GM12891 (cell line): ENCODE data around the gene SIPA1L3.

ENCODE experiments used
- DNase-seq: peaks from one replicate; pipeline ENCODE4 v3.0.0; 2011; ENCODE audit warnings: low spot score; ENCODE audit not compliant: insufficient read length
- FAIRE-seq: peaks from 2 replicates; lab custom pipeline; 2011; peaks lifted over from hg19 to GRCh38; lab: Jason Lieb, UNC
- PAX5 ChIP-seq: IDR thresholded peaks from 2 replicates; pipeline ENCODE4 v1.6.1; 2011; ENCODE audit warnings: low read length, moderate library complexity, mild to moderate bottlenecking; ENCODE audit not compliant: insufficient read depth, severe bottlenecking
- POLR2A ChIP-seq: IDR thresholded peaks from 2 replicates; pipeline ENCODE4 v1.6.1; 2011; ENCODE audit warnings: low read depth, low read length, control low read depth
- POLR2AphosphoS5 ChIP-seq: IDR thresholded peaks from 2 replicates; pipeline ENCODE4 v1.6.1; 2011; ENCODE audit warnings: low read depth, low read length, control low read depth
- POU2F2 ChIP-seq: IDR thresholded peaks from 2 replicates; pipeline ENCODE4 v1.6.1; 2011; ENCODE audit warnings: low read depth, mild to moderate bottlenecking, control low read depth, low read length, moderate library complexity
- SPI1 ChIP-seq: IDR thresholded peaks from 2 replicates; pipeline ENCODE4 v1.6.1; 2011; ENCODE audit warnings: low read depth, low read length, control low read depth
- TAF1 ChIP-seq: IDR thresholded peaks from 2 replicates; pipeline ENCODE4 v1.6.1; 2011; ENCODE audit warnings: low read depth, low read length, control low read depth

Gene SIPA1L3

GRCh38 chr19:38155453-38155852 is 248.4 kb downstream of the SIPA1L3 start:
- TF ChIP-seq POU2F2 (no peak), PAX5 (no peak), POLR2A (no peak), SPI1 (no peak), POLR2AphosphoS5 (no peak), TAF1 (no peak)
- DNase-seq = no peak
- FAIRE-seq = peak; percentile 9

- TF ChIP-seq POLR2AphosphoS5 = no peak
- no peak for TF ChIP-seq SPI1
- no peak for TF ChIP-seq PAX5
- TF ChIP-seq POLR2A = no peak
- no peak for TF ChIP-seq TAF1
- no peak for TF ChIP-seq POU2F2
- no peak for DNase-seq
- FAIRE-seq = no peak
Observed at GRCh38 chr19:38158730-38159129, 251.7 kb downstream of the SIPA1L3 start.

- TF ChIP-seq POLR2AphosphoS5 (no peak), POLR2A (no peak), SPI1 (no peak), POU2F2 (no peak), TAF1 (no peak), PAX5 (no peak)
- DNase-seq (no peak), FAIRE-seq (no peak)
Observed at GRCh38 chr19:38162094-38162493, 255.1 kb downstream of the SIPA1L3 start.

DNA sequence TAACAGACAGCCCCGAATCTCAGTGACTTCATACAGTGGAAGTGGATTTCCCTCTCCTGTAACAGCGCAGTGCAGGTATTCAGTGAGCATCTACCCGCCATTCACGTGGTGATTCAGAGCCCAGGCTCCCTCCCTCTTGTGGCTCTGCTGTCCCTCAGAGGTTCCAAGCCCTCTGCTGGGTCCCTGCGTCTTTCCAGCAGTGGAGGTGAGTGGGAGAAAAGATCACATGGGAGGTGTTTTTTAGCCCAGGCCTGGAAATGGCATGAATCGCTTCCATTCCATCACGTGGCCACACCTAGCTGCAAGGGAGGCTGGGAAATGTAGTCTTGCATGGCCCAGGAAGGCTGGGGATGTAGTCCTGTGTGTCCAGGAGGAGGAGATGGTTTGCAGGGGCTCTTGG is 255.6 kb downstream of the SIPA1L3 start:
- no peak for FAIRE-seq
- no peak for DNase-seq
- TF ChIP-seq POU2F2 = no peak
- no peak for TF ChIP-seq SPI1
- TF ChIP-seq TAF1 = no peak
- TF ChIP-seq POLR2A = no peak
- TF ChIP-seq PAX5 = no peak
- no peak for TF ChIP-seq POLR2AphosphoS5

DNA sequence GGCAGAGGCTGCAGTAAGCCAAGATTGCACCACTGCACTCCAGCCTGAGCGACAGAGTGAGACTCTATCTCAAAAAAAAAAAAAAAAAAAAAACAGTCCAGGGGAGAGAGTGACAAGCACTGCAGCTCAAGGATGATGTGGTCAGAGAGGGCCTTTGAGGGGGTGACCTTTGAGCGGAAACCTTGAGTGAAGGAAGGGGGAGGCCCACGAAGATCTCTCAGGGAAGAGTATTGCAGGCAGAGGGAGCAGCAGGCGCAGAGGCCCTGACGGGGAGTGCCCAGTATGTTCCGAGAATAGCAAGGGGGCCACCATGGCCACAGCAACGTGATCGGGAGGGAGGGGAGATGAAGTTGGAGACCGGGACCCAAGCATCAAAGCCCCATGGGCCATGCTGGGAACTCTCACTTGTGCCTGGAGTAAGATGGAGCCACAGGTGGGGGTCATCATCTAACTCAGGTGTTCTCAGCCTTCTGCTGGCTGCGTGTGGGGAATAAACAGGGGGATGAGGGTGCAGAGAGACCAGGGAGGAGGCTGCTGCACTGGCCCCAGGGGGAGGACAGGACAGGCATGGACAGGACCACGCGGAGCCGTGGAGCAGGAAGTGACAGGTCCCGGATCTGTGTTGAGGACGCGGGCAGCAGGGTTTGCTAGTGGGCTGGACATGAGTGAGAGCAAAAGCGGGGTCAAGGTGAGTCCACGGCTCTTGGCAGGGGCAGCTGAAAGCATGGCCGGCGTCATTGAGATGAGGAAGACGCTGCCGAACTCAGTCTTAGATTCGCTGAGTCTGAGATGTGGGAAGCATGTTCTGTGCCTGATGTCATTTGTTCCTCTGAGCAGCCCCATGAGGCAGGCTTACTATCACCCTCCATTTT is 256.6 kb downstream of the SIPA1L3 start:
- DNase-seq = no peak
- FAIRE-seq = no peak
- no peak for TF ChIP-seq POLR2AphosphoS5
- no peak for TF ChIP-seq PAX5
- no peak for TF ChIP-seq SPI1
- TF ChIP-seq TAF1 = no peak
- TF ChIP-seq POLR2A = no peak
- TF ChIP-seq POU2F2 = no peak

DNA sequence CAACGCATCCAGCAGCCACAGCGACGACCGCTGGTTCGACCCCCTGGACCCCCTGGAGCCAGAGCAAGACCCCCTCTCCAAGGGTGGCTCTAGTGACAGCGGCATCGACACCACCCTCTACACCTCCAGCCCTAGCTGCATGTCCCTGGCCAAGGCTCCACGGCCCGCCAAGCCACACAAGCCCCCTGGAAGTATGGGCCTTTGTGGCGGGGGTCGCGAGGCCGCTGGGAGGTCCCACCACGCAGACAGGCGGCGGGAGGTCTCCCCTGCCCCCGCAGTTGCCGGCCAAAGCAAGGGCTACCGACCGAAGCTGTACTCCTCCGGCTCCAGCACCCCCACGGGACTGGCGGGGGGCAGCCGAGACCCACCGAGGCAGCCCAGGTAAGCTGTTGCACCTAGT is 257.5 kb downstream of the SIPA1L3 start:
- DNase-seq (no peak), FAIRE-seq (no peak)

GRCh38 chr19:38165335-38165734 is 258.3 kb downstream of the SIPA1L3 start:
- FAIRE-seq = no peak
- TF ChIP-seq SPI1 (no peak), POU2F2 (no peak), POLR2A (no peak), PAX5 (no peak), TAF1 (no peak), POLR2AphosphoS5 (no peak)
- DNase-seq = no peak

More for the DNA sequence above, 257.5 kb downstream of the SIPA1L3 start:
- TF ChIP-seq POLR2AphosphoS5 = no peak
- no peak for TF ChIP-seq TAF1
- no peak for TF ChIP-seq PAX5

GRCh38 chr19:38168637-38169036 is 261.6 kb downstream of the SIPA1L3 start:
- DNase-seq (no peak), FAIRE-seq (no peak)

GRCh38 chr19:38170334-38170733 is 263.3 kb downstream of the SIPA1L3 start:
- no peak for TF ChIP-seq POLR2A
- no peak for TF ChIP-seq SPI1
- TF ChIP-seq TAF1 = no peak
- TF ChIP-seq POU2F2 = no peak
- TF ChIP-seq PAX5 = no peak
- no peak for TF ChIP-seq POLR2AphosphoS5
- no peak for FAIRE-seq
- DNase-seq = no peak

More at GRCh38 chr19:38168637-38169036, 261.6 kb downstream of the SIPA1L3 start:
- TF ChIP-seq POU2F2 (no peak), SPI1 (no peak), TAF1 (no peak), POLR2AphosphoS5 (no peak), PAX5 (no peak), POLR2A (no peak)

DNA sequence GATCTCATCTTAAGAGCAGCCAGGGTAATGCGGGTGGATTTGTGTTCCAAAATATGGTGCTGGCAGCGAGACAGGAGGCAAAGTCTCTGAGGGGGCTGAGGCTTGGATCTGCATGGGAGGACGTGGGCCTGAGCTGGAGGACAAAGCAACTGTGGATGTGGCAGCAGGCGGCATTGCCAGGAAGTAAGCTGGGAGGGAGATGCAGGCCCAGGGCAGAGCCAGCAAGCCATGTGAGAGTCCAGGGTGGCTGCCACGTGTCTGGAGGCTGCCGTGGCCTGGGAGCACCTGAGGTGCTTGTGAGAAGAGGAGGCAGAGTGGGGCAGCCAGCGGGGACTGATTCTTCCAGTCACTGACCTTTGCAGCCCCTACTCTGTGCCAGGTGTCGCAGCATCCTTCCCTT is 265.0 kb downstream of the SIPA1L3 start:
- FAIRE-seq (no peak), DNase-seq (no peak)
- no peak for TF ChIP-seq POLR2A
- TF ChIP-seq SPI1 = no peak
- TF ChIP-seq POLR2AphosphoS5 = no peak
- no peak for TF ChIP-seq TAF1
- no peak for TF ChIP-seq POU2F2
- TF ChIP-seq PAX5 = no peak
